HepG2 (cell line): ENCODE data around the gene SLC35G2. TPM values are rescaled to one million over a fixed set of nuclear protein-coding genes. Genes with fewer than 3 reads are reported as not detected.

Source experiments
- FOSL1 ChIP-seq: sonication (generic); formaldehyde crosslinking; IDR thresholded peaks from 2 replicates; pipeline ENCODE4 v1.9.0; 2021; ENCODE audit warnings: missing genetic modification reagents, borderline replicate concordance
- FOXA3 ChIP-seq: IDR thresholded peaks from 2 replicates; pipeline ENCODE4 v1.6.1; 2016; ENCODE audit warnings: missing genetic modification reagents, missing compliant biosample characterization
- GLMP ChIP-seq: sonication (generic); formaldehyde crosslinking; IDR thresholded peaks from 2 replicates; pipeline ENCODE4 v1.9.0; 2021; ENCODE audit warnings: missing genetic modification reagents, mild to moderate bottlenecking, borderline replicate concordance
- HNRNPUL1 ChIP-seq: fragments of 200-400 bp; formaldehyde crosslinking; IDR thresholded peaks from 2 replicates; pipeline ENCODE4 v1.6.1; 2017; ENCODE audit warnings: low read depth, mild to moderate bottlenecking, low read length, moderate library complexity
- KDM3A ChIP-seq: IDR thresholded peaks from 2 replicates; pipeline ENCODE4 v1.6.1; 2018; ENCODE audit warnings: low read depth, missing compliant biosample characterization
- MAFK ChIP-seq, 2 experiments: IDR thresholded peaks in 1 of 2; conservative IDR thresholded peaks in 1 of 2; 2 replicates each; pipeline ENCODE4 v1.6.1; 2011; ENCODE audit warnings: improper control_type of control experiment in 2 of 2, low read length in 2 of 2
- RBAK ChIP-seq: sonication (generic); formaldehyde crosslinking; IDR thresholded peaks from 2 replicates; pipeline ENCODE4 v1.5.1; 2020; ENCODE audit warnings: mild to moderate bottlenecking, missing genetic modification reagents
- RBFOX2 ChIP-seq: fragments of 200-400 bp; formaldehyde crosslinking; IDR thresholded peaks from 2 replicates; pipeline ENCODE4 v1.6.1; 2017; ENCODE audit warnings: low read depth, mild to moderate bottlenecking, low read length
- REPIN1 ChIP-seq: sonication (generic); formaldehyde crosslinking; IDR thresholded peaks from 2 replicates; pipeline ENCODE4 v1.8.0; 2022; ENCODE audit warnings: missing genetic modification reagents, low read depth, mild to moderate bottlenecking, borderline replicate concordance
- SP4 ChIP-seq: sonication (generic); formaldehyde crosslinking; IDR thresholded peaks from 2 replicates; pipeline ENCODE4 v1.8.1; 2023; ENCODE audit warnings: mild to moderate bottlenecking, missing genetic modification reagents
- STAT5B ChIP-seq: sonication (generic); formaldehyde crosslinking; IDR thresholded peaks from 2 replicates; pipeline ENCODE4 v1.4.0; 2020; ENCODE audit warnings: missing genetic modification reagents
- SYNCRIP ChIP-seq: fragments of 200-400 bp; formaldehyde crosslinking; IDR thresholded peaks from 2 replicates; pipeline ENCODE4 v1.6.1; 2018; ENCODE audit warnings: mild to moderate bottlenecking, low read depth, low read length; ENCODE audit not compliant: insufficient read depth
- ZFP82 ChIP-seq: sonication (generic); formaldehyde crosslinking; IDR thresholded peaks from 2 replicates; pipeline ENCODE4 v1.5.1; 2020; ENCODE audit warnings: mild to moderate bottlenecking, missing genetic modification reagents, borderline replicate concordance
- ZNF20 ChIP-seq: sonication (generic); formaldehyde crosslinking; IDR thresholded peaks from 2 replicates; pipeline ENCODE4 v1.4.0; 2020; ENCODE audit warnings: mild to moderate bottlenecking, moderate library complexity, missing genetic modification reagents
- ZNF264 ChIP-seq: sonication (generic); formaldehyde crosslinking; IDR thresholded peaks from 2 replicates; pipeline ENCODE4 v1.4.0; 2020; ENCODE audit warnings: missing genetic modification reagents
- ZNF446 ChIP-seq: sonication (generic); formaldehyde crosslinking; IDR thresholded peaks from 2 replicates; pipeline ENCODE4 v1.5.0; 2020; ENCODE audit warnings: mild to moderate bottlenecking, missing genetic modification reagents
- ZNF576 ChIP-seq: sonication (generic); formaldehyde crosslinking; IDR thresholded peaks from 2 replicates; pipeline ENCODE4 v1.4.0; 2020; ENCODE audit warnings: mild to moderate bottlenecking, missing genetic modification reagents
- ZNF703 ChIP-seq: sonication (generic); formaldehyde crosslinking; IDR thresholded peaks from 2 replicates; pipeline ENCODE4 v1.5.1; 2020; ENCODE audit warnings: missing genetic modification reagents, mild to moderate bottlenecking, moderate library complexity, borderline replicate concordance
- polyA plus RNA-seq, 8 experiments: library from polyadenylated mRNA; depleted of rRNA in 3 of 8; stranded (reverse) in 7 of 8; unstranded in 1 of 8; fragments of >200 nt; fragmentation: Illumina TruSeq in 4 of 8; extraction: Trizol in 4 of 8; gene quantifications; 2 replicates each; pipeline versions ENCODE4 v1.2.1 to v1.2.3, GENCODE V29; 2011 to 2016; ENCODE audit warnings: low read depth in 4 of 8, missing spikeins in 1 of 8, mixed read lengths in 1 of 8; ENCODE audit not compliant: insufficient read depth in 1 of 8
- total RNA-seq, 5 experiments: library from RNA; depleted of rRNA; stranded (reverse); fragments of >200 nt; fragmentation: Illumina TruSeq; extraction: Trizol; gene quantifications; 2 replicates each; pipeline ENCODE4 v1.2.3, GENCODE V29; 2016; ENCODE audit warnings: low read depth in 1 of 5
- TF ChIP-seq, protein P1 (sequence below): sonication (generic); formaldehyde crosslinking; IDR thresholded peaks from 2 replicates; pipeline ENCODE4 v1.4.0; 2020; ENCODE audit warnings: missing genetic modification reagents, borderline replicate concordance
- TF ChIP-seq, protein P2 (sequence below): IDR thresholded peaks from 2 replicates; pipeline ENCODE4 v1.6.1; 2012; ENCODE audit warnings: low read length, improper control_type of control experiment

SLC35G2 gene
- total and polyA plus RNA-seq, 2 of the 13 experiments (the other 11 are each of a cell fraction or from before 2014, with no cell fraction given) = 7.6 to 10.3 TPM

GRCh38 chr3:136819731-136820679 is 1.1 kb downstream of the SLC35G2 start (continued):
- no peak for TF ChIP-seq RBFOX2
- TF ChIP-seq ZNF576 (CRISPR knock-in tag) = no peak
- TF ChIP-seq STAT5B = no peak
- peak; percentile 50; the same call in 1 of the 2 replicates for TF ChIP-seq ZFP82 (CRISPR knock-in tag)
- TF ChIP-seq ZNF264 (CRISPR knock-in tag) = no peak
- TF ChIP-seq, protein P1, sequence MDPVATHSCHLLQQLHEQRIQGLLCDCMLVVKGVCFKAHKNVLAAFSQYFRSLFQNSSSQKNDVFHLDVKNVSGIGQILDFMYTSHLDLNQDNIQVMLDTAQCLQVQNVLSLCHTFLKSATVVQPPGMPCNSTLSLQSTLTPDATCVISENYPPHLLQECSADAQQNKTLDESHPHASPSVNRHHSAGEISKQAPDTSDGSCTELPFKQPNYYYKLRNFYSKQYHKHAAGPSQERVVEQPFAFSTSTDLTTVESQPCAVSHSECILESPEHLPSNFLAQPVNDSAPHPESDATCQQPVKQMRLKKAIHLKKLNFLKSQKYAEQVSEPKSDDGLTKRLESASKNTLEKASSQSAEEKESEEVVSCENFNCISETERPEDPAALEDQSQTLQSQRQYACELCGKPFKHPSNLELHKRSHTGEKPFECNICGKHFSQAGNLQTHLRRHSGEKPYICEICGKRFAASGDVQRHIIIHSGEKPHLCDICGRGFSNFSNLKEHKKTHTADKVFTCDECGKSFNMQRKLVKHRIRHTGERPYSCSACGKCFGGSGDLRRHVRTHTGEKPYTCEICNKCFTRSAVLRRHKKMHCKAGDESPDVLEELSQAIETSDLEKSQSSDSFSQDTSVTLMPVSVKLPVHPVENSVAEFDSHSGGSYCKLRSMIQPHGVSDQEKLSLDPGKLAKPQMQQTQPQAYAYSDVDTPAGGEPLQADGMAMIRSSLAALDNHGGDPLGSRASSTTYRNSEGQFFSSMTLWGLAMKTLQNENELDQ (CRISPR knock-in tag) = no peak
- TF ChIP-seq, protein P2, sequence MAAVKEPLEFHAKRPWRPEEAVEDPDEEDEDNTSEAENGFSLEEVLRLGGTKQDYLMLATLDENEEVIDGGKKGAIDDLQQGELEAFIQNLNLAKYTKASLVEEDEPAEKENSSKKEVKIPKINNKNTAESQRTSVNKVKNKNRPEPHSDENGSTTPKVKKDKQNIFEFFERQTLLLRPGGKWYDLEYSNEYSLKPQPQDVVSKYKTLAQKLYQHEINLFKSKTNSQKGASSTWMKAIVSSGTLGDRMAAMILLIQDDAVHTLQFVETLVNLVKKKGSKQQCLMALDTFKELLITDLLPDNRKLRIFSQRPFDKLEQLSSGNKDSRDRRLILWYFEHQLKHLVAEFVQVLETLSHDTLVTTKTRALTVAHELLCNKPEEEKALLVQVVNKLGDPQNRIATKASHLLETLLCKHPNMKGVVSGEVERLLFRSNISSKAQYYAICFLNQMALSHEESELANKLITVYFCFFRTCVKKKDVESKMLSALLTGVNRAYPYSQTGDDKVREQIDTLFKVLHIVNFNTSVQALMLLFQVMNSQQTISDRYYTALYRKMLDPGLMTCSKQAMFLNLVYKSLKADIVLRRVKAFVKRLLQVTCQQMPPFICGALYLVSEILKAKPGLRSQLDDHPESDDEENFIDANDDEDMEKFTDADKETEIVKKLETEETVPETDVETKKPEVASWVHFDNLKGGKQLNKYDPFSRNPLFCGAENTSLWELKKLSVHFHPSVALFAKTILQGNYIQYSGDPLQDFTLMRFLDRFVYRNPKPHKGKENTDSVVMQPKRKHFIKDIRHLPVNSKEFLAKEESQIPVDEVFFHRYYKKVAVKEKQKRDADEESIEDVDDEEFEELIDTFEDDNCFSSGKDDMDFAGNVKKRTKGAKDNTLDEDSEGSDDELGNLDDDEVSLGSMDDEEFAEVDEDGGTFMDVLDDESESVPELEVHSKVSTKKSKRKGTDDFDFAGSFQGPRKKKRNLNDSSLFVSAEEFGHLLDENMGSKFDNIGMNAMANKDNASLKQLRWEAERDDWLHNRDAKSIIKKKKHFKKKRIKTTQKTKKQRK = no peak
- peak; percentile 27; the same call in 1 of the 2 replicates for TF ChIP-seq SP4 (CRISPR knock-in tag)
- no peak for TF ChIP-seq SYNCRIP
- TF ChIP-seq ZNF446 (CRISPR knock-in tag) = 0 out of 2 replicates have a peak, but pooled peaks have one; percentile 72
- no peak for TF ChIP-seq ZNF20 (CRISPR knock-in tag)
- TF ChIP-seq KDM3A (CRISPR knock-in tag) = no peak
- TF ChIP-seq GLMP (CRISPR knock-in tag) = no peak
- TF ChIP-seq MAFK (conservative IDR thresholded peaks at IDR 0.05 in 1 of 2, IDR thresholded peaks at IDR 0.05 in 1 of 2; ENCODE audit: low read length in 2 of 2) = no peak
- no peak for TF ChIP-seq RBAK (CRISPR knock-in tag)
- TF ChIP-seq REPIN1 (CRISPR knock-in tag) = 0 out of 2 replicates have a peak, but pooled peaks have one; percentile 43
- TF ChIP-seq HNRNPUL1 = no peak
- no peak for TF ChIP-seq FOXA3 (CRISPR knock-in tag)
- 0 out of 2 replicates have a peak, but pooled peaks have one; percentile 19 for TF ChIP-seq ZNF703 (CRISPR knock-in tag)
- TF ChIP-seq FOSL1 = no peak
